Activated CD8-positive, alpha-beta memory T cell treated with anti-CD3 and anti-CD28 coated beads for 4 hours (primary cell): ENCODE data around the gene IFT88.

ENCODE experiments used
- DNase-seq, 2 donors: peaks; one replicate each; pipeline ENCODE4 v3.0.0-alpha.2; 2020; ENCODE audit warnings: low read depth in 2 of 2

Gene IFT88

DNA sequence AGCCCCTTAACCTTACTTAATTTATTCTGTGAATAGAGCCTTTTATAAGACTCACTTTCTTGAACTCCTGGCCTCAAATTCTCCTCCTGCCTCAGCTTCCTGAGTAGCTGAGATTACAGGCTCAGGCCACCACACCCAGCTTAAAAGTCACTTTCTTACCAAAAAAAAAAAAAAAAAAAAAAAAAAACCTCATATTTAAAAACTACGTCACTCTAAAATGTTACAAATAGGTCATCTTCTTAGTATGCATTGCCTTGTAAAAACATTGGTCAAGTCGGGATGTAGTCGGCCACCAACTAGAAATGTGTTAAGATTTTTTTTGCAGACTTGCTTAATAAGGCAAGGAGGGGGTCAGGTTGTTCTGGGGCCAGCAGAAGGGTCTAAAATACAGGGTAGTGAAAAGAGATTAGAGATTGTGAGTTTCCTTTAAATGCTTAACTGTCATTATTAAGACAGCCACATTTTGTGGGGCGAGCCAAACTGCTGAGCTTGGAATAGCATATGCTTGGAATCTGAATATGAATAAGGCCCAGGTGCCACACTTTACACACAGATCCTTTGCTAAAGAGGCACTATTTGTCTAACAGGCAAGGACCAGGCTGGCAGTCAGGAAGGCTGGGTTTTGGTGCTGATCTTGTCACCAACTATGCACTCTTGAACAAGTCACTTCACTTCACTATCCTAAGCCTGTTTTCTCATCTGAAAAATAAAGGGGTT is 120.1 kb downstream of the IFT88 start:
- no peak for DNase-seq

- no peak for DNase-seq
Measured at GRCh38 chr13:20689291-20689690, 122.3 kb downstream of the IFT88 start.

DNA sequence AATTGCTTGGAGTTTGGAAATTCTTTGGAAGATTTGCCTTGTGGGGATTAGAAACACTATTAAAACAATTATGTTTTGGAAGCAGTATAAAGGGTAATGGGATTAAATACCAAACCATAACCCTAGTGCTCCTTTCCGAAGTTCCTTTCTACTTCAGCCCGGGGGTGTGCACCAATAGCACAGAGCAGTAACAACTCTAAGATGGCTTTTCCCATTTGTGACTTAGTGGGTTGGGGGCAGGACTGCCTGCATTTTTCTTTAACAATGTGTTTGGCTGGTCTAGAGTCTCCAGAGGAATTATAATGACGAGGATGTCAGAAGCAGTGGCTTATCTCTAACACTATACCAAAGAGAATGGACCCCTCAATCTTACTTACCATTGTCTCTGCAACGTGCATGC is 124.7 kb downstream of the IFT88 start:
- DNase-seq: no peak

- DNase-seq: no peak
Measured at GRCh38 chr13:20696073-20696472, 129.1 kb downstream of the IFT88 start.

- DNase-seq: no peak
Measured at GRCh38 chr13:20699715-20700114, 132.8 kb downstream of the IFT88 start.

DNA sequence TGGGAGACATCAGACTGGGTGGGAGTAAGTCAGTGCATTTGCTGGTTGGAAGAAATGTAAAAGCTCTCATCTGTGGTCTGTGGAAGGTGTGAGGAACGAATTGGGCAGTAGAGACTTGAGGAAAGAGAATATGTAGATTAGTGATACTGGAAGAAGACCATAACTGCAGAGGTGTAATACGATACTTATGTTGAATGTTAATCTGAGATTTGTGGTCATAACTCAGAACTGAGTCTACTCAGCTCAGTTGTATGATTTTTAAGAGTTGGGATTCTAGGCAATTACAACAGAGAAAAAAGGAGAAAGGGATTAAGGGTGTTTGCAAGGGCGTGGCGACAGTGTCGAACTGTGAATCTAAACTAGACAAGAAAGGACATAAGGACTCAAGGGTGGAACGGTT is 133.3 kb downstream of the IFT88 start:
- no peak for DNase-seq

- no peak for DNase-seq
Measured at GRCh38 chr13:20701461-20701860, 134.5 kb downstream of the IFT88 start.

DNA sequence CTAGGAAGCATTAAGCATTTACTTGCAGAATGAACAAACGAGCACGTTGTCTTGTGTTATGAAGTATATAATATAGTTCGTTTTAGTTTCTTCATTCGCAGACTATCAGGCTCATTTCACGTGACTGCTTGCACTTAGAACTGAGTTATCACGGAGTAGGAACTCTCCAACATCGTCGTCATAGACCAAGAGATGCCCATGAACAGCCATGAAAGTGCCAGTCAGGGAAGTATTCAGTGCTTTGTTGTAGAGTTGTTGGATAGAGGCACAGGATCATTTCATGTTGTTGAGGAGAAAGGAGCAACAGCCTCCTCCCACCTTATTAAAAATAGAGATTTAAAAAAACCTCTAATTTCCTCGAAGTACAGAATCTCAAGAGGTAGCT is 135.6 kb downstream of the IFT88 start:
- no peak for DNase-seq

DNA sequence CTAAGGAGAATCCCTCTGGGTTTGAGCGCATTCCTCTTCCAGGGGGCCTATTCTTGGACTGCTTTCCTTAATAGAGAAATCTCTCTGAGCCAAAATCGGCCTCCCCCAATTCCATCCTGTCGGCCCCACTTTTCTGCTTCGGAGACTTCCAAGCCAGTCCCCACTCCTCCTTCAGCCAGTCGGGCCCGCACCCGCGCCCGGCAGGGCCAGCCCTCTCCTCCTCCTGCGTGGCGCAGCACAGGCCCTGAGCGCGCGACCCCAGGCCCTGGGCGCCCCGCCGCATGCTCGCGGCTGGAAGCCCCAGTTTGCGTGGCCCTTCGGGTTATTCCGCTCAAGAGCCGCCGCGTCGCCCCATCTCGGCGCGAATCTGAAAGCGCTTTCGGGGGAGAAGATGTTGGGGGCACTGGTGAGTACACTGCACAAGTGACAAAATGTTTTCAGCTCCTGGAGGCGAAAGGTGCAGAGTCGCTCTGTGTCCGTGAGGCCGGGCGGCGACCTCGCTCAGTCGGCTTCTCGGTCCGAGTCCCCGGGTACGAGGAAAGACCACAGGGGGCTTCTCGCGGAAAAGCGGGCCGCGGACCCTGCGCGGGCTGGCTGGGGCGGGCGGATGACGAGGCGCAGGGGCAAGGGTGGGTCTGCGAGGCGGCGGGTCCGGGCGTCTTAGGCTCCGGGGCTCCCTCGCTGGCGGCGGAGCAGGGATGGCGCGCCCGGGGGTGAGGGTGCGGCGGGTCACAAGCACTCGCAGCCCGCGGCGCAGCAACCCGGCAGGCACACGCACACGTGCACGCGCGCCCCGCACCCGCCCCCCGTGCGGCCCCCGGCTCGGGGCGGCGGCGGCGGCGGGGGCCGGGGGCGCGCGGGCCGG is 136.2 kb downstream of the IFT88 start, which contains the start of gene IL17D:
Gene IL17D, plus strand, starts transcription at position 785 of the 865 bp plus-strand sequence. CDS start 303 bp downstream, outside the sequence.
- DNase-seq: peak; percentile 13 to 21

DNA sequence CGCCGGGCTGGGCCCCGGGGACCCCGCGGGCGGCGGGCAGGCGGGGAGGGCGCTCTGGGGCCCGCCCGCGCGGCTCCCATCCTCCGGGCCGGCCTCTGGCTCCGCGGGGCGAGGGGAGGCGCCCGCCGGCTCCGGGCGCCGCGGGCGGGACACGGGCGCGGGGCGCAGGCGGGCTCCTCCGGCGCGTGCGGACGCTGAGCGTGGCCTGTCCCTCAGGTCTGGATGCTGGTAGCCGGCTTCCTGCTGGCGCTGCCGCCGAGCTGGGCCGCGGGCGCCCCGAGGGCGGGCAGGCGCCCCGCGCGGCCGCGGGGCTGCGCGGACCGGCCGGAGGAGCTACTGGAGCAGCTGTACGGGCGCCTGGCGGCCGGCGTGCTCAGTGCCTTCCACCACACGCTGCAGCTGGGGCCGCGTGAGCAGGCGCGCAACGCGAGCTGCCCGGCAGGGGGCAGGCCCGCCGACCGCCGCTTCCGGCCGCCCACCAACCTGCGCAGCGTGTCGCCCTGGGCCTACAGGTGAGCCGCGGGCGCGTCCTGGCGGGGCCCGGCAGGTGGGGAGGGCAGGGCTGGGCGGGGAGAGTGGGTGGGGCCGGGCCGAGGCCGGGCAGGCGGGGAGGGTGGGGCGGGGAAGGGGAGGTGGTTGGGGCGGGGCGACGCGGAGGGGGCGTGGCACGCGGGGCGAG is 137.0 kb downstream of the IFT88 start:
- DNase-seq: peak; percentile 37 to 54

GRCh38 chr13:20704459-20705069 is 137.6 kb downstream of the IFT88 start:
- DNase-seq: no peak

DNA sequence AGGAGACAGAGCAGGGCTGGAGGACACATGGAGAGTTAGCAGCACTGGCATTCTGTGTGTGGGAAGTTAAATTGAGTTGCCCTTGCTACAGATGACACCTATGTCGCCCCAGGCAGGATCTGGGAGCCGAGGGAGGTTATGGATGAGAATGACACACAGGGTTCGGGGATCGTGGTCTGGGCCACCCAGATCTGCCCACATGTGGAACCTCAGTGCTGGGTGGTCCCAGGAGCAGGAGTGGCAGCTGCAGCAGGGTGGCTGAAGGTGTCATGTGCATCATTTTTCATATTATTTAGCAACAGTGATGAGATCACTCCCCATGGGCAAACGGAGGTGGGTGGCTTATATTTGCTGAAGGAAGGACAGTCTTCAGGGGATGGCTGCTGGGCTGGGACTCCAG is 139.7 kb downstream of the IFT88 start:
- no peak for DNase-seq

DNA sequence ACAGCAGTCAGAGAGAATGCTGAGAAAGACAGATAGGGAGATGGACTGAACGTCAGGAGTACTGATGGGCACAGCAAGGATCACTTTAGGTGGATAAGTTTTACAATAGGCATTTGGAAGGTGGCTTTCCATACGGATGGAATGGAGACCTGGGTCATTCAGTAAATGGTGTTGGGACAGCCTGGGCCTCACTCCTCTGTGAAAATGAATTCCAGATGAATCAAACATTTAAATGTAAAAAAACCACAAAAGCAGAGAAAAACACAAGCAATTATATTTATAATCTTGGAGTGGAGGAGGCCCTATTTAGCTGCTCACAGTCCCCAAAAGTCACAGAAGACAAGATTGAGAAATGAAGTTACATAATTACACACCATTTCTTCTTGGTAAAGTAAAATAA is 141.3 kb downstream of the IFT88 start:
- no peak for DNase-seq

DNA sequence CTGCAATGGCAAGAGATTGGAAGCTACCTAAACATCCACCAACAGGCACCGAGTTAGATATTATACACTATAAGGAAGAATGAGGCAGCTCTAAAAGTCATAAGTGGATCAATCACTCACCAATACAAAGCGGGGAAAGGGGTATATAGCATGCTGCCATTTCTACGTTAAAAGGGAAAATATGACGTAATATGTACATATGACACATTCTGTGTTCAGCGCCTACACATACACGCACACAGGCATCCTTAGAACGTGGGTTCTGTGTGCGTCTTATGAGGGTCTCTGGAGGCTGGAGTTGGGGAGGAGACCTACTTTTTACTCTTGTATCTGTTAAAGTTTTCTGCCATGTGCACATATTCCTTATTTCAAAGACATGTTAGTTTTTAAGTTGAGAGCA is 142.4 kb downstream of the IFT88 start:
- no peak for DNase-seq

DNA sequence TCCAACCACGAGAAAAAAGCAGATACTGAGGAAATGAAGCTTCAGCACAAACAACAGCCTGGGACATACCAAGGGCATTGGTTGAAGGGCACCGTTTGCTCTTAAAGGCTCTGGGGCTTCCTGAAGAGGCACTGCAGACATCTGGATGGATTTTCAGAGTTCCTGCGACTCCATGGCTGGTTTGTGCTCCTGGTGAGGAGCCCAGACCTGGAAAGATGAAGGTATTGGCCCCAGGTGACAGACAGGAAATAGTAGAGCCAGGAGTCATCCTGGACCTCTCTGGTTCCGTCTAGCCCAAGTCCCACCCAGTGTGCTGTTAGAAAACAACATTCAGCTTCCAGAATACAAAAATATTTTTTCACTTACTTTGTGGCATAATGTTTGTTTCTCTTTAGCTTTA is 142.8 kb downstream of the IFT88 start:
- no peak for DNase-seq

DNA sequence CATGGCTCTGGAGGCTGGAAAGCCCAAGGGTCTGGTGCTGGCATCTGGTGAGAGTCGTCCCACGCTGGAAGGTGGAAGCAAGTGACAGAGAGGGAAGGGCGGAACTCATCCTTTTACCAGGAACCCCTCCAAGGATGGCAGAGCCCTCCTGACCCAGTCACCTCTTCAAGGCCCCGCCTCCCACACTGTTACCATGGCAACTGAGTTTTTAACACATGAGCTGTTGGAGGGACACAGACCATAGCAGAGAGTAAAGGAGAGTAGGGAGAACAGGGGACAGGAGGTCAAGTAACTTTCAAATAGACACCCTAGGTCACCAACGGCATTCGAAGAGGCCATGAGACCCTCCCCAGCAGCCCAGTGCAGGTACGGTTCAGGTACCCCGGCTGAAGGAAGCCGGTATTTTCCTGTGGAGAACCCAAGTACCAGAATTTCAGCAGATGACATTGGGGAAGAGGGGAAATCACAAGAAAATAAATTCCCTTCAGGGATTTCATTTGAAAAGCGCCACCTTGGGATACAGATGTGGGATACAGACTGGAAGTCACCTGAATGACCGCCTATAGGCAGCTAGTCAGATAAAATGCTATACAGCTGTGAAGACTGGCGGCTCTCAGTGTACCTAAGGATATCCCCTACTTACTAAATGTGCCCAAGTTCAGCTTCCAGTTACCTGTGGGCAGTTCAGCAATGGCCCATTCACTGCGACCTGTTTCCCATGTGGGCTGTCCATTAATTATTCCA is 144.5 kb downstream of the IFT88 start:
- DNase-seq: no peak

- DNase-seq: no peak
Measured at GRCh38 chr13:20713014-20713376, 146.0 kb downstream of the IFT88 start.

DNA sequence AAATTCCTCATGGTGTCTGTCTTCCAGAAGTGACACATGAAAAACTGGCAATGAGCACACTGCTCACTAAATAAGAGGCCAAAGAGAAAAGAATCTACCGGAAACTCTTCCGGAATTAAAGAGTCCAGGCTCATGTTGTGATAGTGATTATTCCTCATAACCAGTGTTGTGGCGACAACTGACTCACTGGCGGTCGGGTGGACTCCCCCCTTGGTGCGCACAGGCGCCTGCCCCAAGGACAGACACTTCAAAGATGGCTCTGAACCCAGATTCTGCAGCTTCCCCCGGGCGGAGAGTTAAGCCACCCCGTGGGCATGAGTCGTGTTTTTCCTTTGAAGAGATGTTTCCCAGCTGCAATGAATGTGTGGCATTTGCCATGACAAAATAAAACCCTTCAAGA is 146.8 kb downstream of the IFT88 start:
- no peak for DNase-seq

DNA sequence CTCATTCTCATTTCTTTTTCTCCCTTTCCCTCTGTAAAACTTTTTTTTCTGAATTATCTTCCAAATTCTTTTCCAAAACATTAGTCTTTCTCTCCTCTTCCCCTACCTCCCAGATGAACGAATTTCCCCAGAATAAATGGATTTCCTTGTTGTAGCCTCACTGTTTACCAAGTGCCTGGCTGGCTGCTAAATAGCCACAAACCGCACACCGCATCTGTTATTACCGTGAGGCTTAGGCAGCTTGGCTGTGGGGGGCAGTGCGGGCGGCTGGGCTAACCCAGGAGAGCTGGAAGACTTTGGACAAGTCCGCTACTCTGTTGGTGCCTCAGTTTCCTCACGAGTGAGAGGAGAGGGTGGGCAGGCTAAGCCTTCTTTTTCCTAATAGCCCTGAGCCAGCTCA is 147.2 kb downstream of the IFT88 start:
- DNase-seq: no peak

DNA sequence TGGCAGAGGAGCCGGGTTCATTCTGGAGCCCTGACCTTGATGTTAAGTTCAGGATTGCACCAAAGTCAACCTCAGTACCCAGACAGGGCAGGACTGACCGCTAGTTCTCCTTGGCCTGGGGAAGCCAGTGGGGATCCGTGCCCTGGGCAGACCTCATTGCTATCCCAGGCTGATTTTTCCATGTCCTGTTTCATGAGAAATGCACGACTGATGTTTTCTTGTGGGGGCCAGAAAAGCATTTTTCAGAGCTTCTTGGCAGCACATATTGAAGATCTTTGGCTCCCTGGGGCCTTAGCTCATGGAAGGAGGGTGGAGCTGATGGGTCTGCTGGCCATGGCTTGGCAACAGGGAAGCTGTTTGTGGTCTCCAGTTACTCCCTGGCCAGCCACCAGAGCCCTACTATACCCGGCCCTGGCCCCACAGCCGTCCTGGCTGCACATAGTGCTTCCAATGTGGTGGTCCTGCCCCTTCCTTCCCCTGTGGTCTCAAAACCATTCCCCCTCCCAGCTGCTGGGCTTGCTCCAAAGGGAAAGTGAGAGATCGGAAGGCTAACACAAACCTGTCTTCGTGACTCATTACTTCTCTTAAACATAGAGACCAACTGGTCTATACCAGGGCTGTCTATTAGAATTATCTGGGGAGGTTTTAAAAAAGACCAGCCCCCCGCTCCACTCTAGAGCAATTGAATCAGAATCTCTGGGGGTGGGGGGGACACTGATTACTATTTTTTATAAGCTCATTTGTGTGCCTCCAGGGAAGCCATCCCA is 147.8 kb downstream of the IFT88 start:
- DNase-seq: no peak

DNA sequence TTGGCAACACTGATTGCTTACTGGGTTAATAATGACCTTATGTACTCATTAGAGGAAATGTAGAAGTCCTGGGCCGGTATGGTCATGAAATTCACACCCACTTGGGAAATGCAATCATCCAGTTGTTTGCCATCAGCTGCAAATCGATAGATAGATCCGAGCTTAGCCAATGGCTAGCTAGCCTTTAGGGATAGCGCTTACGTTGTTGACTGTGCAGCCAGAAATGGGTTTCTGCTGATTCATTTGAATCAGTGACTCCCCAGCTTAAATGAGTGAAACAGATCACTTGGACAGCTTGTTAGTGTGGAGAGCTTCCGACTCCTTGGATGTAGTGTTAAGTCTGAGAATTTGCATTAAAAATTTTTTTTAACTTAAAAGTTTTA is 148.4 kb downstream of the IFT88 start:
- DNase-seq: no peak
